ENCODE results near the gene LPAR1.

GRCh38 chr9:110894731-110895130 lies 143.5 kb downstream of the LPAR1 start:
- TF ChIP-seq CTCF (IDR thresholded peaks at IDR 0.05), result no peak
- no peak for TF ChIP-seq POLR2AphosphoS5 (IDR thresholded peaks at IDR 0.05)
- no peak for TF ChIP-seq POLR2A (IDR thresholded peaks at IDR 0.05)
